ENCODE measurements around the gene KLB.

Gene KLB

DNA sequence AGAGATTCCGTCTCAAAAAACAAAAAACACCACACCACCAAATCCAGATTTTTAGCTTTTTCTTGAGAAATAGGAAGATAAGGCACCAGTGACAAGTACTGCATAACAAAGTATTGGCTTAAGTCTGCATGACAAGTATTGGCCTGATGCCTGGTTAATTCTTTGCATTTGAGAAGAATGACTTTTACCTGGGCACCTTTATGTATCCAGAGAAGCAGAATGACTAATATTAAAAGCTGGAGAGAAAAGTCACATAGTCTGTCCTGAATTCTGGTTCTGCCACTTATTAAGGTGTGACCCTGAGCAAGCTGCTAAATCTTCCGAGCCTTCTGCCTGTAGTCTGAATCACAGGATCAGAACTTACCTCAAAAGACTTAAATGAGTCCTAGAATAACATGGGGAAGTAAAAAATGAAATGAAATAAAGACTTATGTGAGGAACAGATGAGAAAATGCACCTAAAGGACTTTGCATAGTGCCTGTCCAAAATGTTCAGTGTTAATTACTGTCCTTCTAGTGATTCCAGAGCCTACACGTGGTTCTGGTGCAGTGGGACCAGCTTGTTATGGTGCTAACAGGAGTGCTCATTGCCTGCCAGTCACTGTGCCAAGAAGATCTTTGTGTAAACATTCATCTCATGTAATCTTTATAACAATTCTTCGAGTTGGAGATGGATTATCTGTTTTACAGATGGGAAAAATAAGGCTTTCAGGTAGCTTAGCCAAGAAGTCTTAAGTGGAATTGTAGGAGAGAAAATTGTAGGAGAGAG, 88.9 kb downstream of the KLB start:
- H3K4me1 Mint-ChIP-seq, result no peaks in the 10 kb centered on the region
- CTCF ChIA-PET, result no interaction called here
- DNase-seq, result no peak
- no peaks in the 10 kb centered on the region for H3K9me3 Mint-ChIP-seq
- no peak overlapping the region for H3K4me3 Mint-ChIP-seq
- peaks cover 6% of the 10 kb centered on the region for H3K36me3 Mint-ChIP-seq
- no peaks in the 10 kb centered on the region for H3K27me3 Mint-ChIP-seq
- no peak overlapping the region for H3K27ac Mint-ChIP-seq

DNA sequence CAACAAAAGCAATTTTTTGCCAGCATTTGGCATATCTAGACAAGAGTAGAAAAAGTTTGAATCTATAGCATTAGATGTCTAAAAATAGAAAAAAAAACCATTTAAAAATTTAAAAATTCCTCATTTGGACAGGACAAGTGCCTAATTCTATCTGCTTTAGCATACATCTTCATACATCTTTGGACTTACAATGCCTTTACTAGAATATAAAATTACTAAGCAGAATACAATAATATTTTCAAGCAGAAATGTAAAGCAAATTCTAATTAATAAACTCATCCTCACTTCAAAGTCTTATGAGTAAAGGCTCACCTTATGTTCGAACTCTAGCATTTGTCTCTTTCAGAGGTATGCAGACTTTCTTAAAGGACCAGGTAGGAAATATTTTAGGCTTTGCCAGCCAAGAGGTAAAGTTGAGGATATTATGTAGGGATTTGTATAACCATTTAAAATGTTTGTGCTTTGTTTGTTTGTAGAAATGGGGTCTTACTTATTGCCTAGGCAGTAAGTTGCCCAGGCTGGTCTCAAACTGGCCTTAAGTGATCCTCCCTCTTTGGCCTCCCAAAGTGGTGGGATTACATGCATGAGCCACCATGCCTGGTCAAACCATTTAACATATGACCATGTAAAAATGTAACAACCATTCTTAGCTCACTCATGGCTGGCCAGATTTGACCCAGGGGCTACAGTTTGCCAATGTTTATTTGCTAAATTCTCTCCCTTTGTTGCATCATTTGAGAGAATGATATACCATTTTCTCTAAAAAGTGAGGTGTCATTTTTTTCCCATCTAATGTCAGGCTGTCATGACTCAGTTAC, 91.4 kb downstream of the KLB start:
- no peaks in the 10 kb centered on the region for H3K27me3 Mint-ChIP-seq
- no peak overlapping the region for H3K27ac Mint-ChIP-seq
- H3K4me1 Mint-ChIP-seq, result no peaks in the 10 kb centered on the region
- H3K4me3 Mint-ChIP-seq, result no peak overlapping the region
- CTCF ChIA-PET, result no interaction called here
- no peak for DNase-seq
- no peaks in the 10 kb centered on the region for H3K9me3 Mint-ChIP-seq
- peaks cover 14% of the 10 kb centered on the region for H3K36me3 Mint-ChIP-seq

DNA sequence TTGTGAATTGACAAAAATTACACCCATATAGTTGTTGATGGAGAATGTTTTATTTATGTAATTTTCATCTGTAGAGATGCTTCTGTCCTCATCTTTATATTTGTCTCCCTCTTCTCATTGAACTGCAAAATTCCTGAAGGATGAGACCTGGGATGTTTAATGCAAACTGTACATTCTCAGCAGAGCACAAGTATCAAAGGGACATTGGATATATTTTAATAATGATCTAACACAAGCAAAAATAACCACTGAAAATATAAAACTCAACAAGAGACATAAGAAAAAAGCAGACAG, 91.9 kb downstream of the KLB start:
- Mint-ChIP-seq H3K36me3 (peaks cover 19% of the 10 kb centered on the region), H3K9me3 (no peaks in the 10 kb centered on the region), H3K4me3 (no peak overlapping the region), H3K4me1 (no peaks in the 10 kb centered on the region), H3K27me3 (no peaks in the 10 kb centered on the region), H3K27ac (no peak overlapping the region)
- no peak for DNase-seq
- CTCF ChIA-PET, result no interaction called here

Data from activated naive CD4-positive, alpha-beta T cell treated with anti-CD3 and anti-CD28 coated beads, Interleukin-2, amount 10 ng/mL, durations not matched to agents 7 days and 5 days (primary cell).